Spleen (tissue), 7 donors: ENCODE results near the gene RTN4IP1.
"Not testable (repeated sequence)": the region's sequence is repeated elsewhere in the genome, so short reads cannot be mapped to it uniquely, and the experiment has no call there.

ENCODE experiments used
- POLR2A ChIP-seq, 3 donors: fragments of 450-650 bp; IDR thresholded peaks; one replicate each; pipeline ENCODE4 v1.5.1; 2017; ENCODE audit warnings: antibody characterized with exemption in 3 of 3, mild to moderate bottlenecking in 1 of 3
- POLR2AphosphoS5 ChIP-seq, 3 donors: sonication (generic); formaldehyde crosslinking; IDR thresholded peaks; one replicate each; pipeline ENCODE4 v1.5.1; 2017; ENCODE audit warnings: antibody characterized with exemption in 3 of 3
- TF ChIP-seq, protein P1 (sequence below), 11 experiments: fragments of 200-600 bp in 7 of 11; fragments of 450-650 bp in 4 of 11; sonication (generic) in 4 of 11; IDR thresholded peaks in 8 of 11; conservative IDR thresholded peaks in 3 of 11; 1 replicate in 7 of 11; 2 replicates in 4 of 11; pipeline versions ENCODE4 v1.4.0 to v1.8.0; 2016 to 2021; ENCODE audit warnings: antibody characterized with exemption in 11 of 11, inconsistent platforms in 4 of 11, mild to moderate bottlenecking in 1 of 11
- donor health status: DM: no; HTN: no; CAD: no; lungs with moderate emphysema.
- donor health status: DM: no; HTN: no; CAD: no.
- donor health status: DM: no; HTN: no; CAD: no.

DNA sequence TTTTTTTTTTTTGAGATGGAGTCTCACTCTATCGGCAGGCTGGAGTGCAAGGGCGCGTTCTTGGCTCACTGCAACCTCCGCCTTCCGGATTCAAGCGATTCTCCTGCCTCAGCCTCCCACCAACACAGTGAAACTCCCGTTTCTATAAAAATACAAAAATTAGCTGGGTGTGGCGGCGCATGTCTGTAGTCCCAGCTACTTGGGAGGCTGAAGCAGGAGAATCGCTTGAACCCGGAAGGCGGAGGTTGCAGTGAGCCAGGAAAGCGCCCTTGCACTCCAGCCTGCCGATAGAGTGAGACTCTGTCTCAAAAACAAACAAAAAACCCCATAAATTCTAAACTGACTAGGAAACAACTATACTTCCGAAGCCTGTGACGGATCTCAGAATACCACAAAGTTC lies 1.5 kb downstream of the RTN4IP1 start:
- TF ChIP-seq, protein P1, sequence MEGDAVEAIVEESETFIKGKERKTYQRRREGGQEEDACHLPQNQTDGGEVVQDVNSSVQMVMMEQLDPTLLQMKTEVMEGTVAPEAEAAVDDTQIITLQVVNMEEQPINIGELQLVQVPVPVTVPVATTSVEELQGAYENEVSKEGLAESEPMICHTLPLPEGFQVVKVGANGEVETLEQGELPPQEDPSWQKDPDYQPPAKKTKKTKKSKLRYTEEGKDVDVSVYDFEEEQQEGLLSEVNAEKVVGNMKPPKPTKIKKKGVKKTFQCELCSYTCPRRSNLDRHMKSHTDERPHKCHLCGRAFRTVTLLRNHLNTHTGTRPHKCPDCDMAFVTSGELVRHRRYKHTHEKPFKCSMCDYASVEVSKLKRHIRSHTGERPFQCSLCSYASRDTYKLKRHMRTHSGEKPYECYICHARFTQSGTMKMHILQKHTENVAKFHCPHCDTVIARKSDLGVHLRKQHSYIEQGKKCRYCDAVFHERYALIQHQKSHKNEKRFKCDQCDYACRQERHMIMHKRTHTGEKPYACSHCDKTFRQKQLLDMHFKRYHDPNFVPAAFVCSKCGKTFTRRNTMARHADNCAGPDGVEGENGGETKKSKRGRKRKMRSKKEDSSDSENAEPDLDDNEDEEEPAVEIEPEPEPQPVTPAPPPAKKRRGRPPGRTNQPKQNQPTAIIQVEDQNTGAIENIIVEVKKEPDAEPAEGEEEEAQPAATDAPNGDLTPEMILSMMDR (IDR thresholded peaks at IDR 0.05 in 8 of 11, conservative IDR thresholded peaks at IDR 0.05 in 3 of 11): not testable (repeated sequence)
- TF ChIP-seq POLR2A, POLR2AphosphoS5 (IDR thresholded peaks at IDR 0.05): not testable (repeated sequence)
